ENCODE measurements around the gene DENND6B.
"Not testable (repeated sequence)": the region's sequence is repeated elsewhere in the genome, so short reads cannot be mapped to it uniquely, and the experiment has no call there.

The DENND6B gene

GRCh38 chr22:50326956-50327710 lies at the start of gene DENND6B:
DENND6B (minus strand) TSS chr22:50327012; CDS start chr22:50326988, 24 bp downstream.
- POLR2A ChIA-PET: no interaction called here
- TF ChIP-seq CTCF (IDR thresholded peaks at IDR 0.05; ENCODE audit: control extremely low read depth, extremely low read depth, low read depth, missing control alignments): peak; percentile 72
- CTCF ChIA-PET: interaction anchor here (0.6 to 11.2 kb wide), 27 partner anchors 10 to 198 kb away, joined by 3 to 96 read pairs (median 4); partner anchors contain the start of genes HDAC10, MAPK12, PLXNB2 and SCO2
- DNase-seq (ENCODE audit: extremely low spot score): peak; percentile 93

GRCh38 chr22:50376085-50376651 lies 49.4 kb upstream of the DENND6B start:
- DNase-seq (ENCODE audit: extremely low spot score): no peak
- ChIA-PET CTCF (interaction anchor here (1.2 kb wide), 1 partner anchor 100 kb away, joined by 3 read pairs; no protein-coding TSS in a partner anchor), POLR2A (no interaction called here)
- TF ChIP-seq CTCF (IDR thresholded peaks at IDR 0.05; ENCODE audit: control extremely low read depth, extremely low read depth, low read depth, missing control alignments): no peak

GRCh38 chr22:50371101-50371648 lies 44.4 kb upstream of the DENND6B start:
- no peak for DNase-seq (ENCODE audit: extremely low spot score)
- CTCF ChIA-PET: interaction anchor here (1.5 kb wide), 1 partner anchor 8 kb away, joined by 4 read pairs; no protein-coding TSS in a partner anchor
- POLR2A ChIA-PET: no interaction called here
- no peak for TF ChIP-seq CTCF (IDR thresholded peaks at IDR 0.05; ENCODE audit: control extremely low read depth, extremely low read depth, low read depth, missing control alignments)

- ChIA-PET CTCF (interaction anchor here (1.3 to 1.6 kb wide), 2 partner anchors 116 to 127 kb away, joined by 3 read pairs; no protein-coding TSS in a partner anchor), POLR2A (no interaction called here)
- no peak for DNase-seq (ENCODE audit: extremely low spot score)
- TF ChIP-seq CTCF (IDR thresholded peaks at IDR 0.05; ENCODE audit: control extremely low read depth, extremely low read depth, low read depth, missing control alignments): no peak
These were observed 41.1 kb upstream of the DENND6B start for GRCh38 chr22:50367778-50368500.

- CTCF ChIA-PET: interaction anchor here (0.9 to 1.6 kb wide), 3 partner anchors 8 to 87 kb away, joined by 4 to 8 read pairs (median 4); no protein-coding TSS in a partner anchor
- POLR2A ChIA-PET: interaction anchor here (0.5 kb wide), 1 partner anchor 15 kb away, joined by 3 read pairs; no protein-coding TSS in a partner anchor
- DNase-seq (ENCODE audit: extremely low spot score): not testable (repeated sequence)
These were observed 37.0 kb upstream of the DENND6B start for GRCh38 chr22:50363803-50364194.

GRCh38 chr22:50363166-50363802 lies 36.5 kb upstream of the DENND6B start:
- no peak for TF ChIP-seq CTCF (IDR thresholded peaks at IDR 0.05; ENCODE audit: control extremely low read depth, extremely low read depth, low read depth, missing control alignments)
- CTCF ChIA-PET: interaction anchor here (0.9 to 1.6 kb wide), 3 partner anchors 8 to 87 kb away, joined by 4 to 8 read pairs (median 4); no protein-coding TSS in a partner anchor
- POLR2A ChIA-PET: interaction anchor here (0.6 kb wide), 1 partner anchor 96 kb away, joined by 9 read pairs; no protein-coding TSS in a partner anchor
- no peak for DNase-seq (ENCODE audit: extremely low spot score)

Measured in GM10248 (cell line).